ENCODE results near the gene TEKTIP1. TPM values are rescaled to one million over a fixed set of nuclear protein-coding genes. Genes with fewer than 3 reads are reported as not detected.

Gene TEKTIP1
- total and polyA plus RNA-seq, 2 of the 4 experiments (the other 2 are of a cell fraction): not detected

GRCh38 chr19:3543150-3544057 is 4.4 kb downstream of the TEKTIP1 start:
- Histone ChIP-seq H3K23ac (ENCODE audit: low read depth, low read length) (no peak overlapping the region), H3K79me1 (ENCODE audit: low read depth in 1 of 2, low read length in 2 of 2) (peaks cover 6 to 25% of the 10 kb centered on the region in 2 experiments; a peak in 3 of 4 replicates), H2AK5ac (ENCODE audit: low read depth, low read length) (no peak overlapping the region), H4K5ac (ENCODE audit: low read depth, low read length) (no peak overlapping the region), H3K4me3 (ENCODE audit: insufficient read depth, low read depth, low read length) (no peak overlapping the region), H3K9ac (ENCODE audit: low read depth, low read length) (no peak overlapping the region), H2BK5ac (ENCODE audit: low read depth, low read length, poor library complexity, severe bottlenecking) (no peak overlapping the region), H3K18ac (ENCODE audit: low read depth, low read length) (no peak overlapping the region), H3K27ac (ENCODE audit: insufficient read depth, low read length) (no peak overlapping the region), H2AK9ac (replicated peaks; ENCODE audit: low read depth, low read length, poor library complexity) (no peak overlapping the region), H4K8ac (ENCODE audit: low read depth in 2 of 2, low read length in 2 of 2) (no peak overlapping the region), H2AFZ (replicated peaks; ENCODE audit: low read length, poor library complexity) (no peak overlapping the region), H3K36me3 (ENCODE audit: control insufficient read depth, insufficient read depth, low read length) (peaks cover 28% of the 10 kb centered on the region), H3K9me1 (ENCODE audit: insufficient read depth, low read length) (no peaks in the 10 kb centered on the region), H3K14ac (replicated peaks; ENCODE audit: low read depth, low read length) (no peak overlapping the region), H3K9me3 (ENCODE audit: control insufficient read depth, insufficient read depth, low read length) (no peaks in the 10 kb centered on the region), H2BK20ac (ENCODE audit: low read depth, low read length) (no peak overlapping the region), H4K91ac (ENCODE audit: insufficient read depth, low read depth, low read length) (no peak overlapping the region), H2BK15ac (ENCODE audit: low read depth, low read length) (no peak overlapping the region), H3K4ac (ENCODE audit: low read depth, low read length) (no peak overlapping the region), H3K27me3 (ENCODE audit: control insufficient read depth, insufficient read depth, low read length) (no peaks in the 10 kb centered on the region), H4K20me1 (ENCODE audit: insufficient read depth, low read length) (peaks cover 36% of the 10 kb centered on the region), H3K56ac (ENCODE audit: extremely low read depth, insufficient read depth, low read length) (no peak overlapping the region), H2BK120ac (ENCODE audit: low read depth, low read length) (no peak overlapping the region), H3K4me2 (ENCODE audit: low read depth, low read length) (no peak overlapping the region), H3K4me1 (ENCODE audit: control insufficient read depth, insufficient read depth, low read length) (no peaks in the 10 kb centered on the region)
- no peak for ATAC-seq (ENCODE audit: low read depth)
- DNase-seq: no peak
- 87% methylated on average over 18 of the region's 47 CpGs; no CpG with 5 or more reads in 1 of the 2 experiments for WGBS, 2 experiments (ENCODE audit: extremely low coverage in 2 of 2, insufficient read length in 1 of 2)
- in situ Hi-C loops (cut with MboI; ENCODE audit: low sequenced_read_pairs): no loop called here
- ChIA-PET POLR2A (ENCODE audit: unreplicated experiment) (no interaction called here), CTCF (no interaction called here)
- intact Hi-C loops (cut with micrococcal nuclease): no loop called here
- dilution Hi-C loops (cut with HindIII; ENCODE audit: low sequenced_read_pairs, unreplicated experiment): no loop called here
- BruUV-seq (replicated peaks): no TSS peak
- TF ChIP-seq BHLHE40 (IDR thresholded peaks at IDR 0.05; ENCODE audit: low read depth, low read length): no peak
- no peak for TF ChIP-seq FOS (IDR thresholded peaks at IDR 0.05; ENCODE audit: low read depth, low read length)
- TF ChIP-seq, protein P1, sequence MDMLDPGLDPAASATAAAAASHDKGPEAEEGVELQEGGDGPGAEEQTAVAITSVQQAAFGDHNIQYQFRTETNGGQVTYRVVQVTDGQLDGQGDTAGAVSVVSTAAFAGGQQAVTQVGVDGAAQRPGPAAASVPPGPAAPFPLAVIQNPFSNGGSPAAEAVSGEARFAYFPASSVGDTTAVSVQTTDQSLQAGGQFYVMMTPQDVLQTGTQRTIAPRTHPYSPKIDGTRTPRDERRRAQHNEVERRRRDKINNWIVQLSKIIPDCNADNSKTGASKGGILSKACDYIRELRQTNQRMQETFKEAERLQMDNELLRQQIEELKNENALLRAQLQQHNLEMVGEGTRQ (IDR thresholded peaks at IDR 0.05; ENCODE audit: low read depth, low read length): no peak
- TF ChIP-seq NFE2L2 (IDR thresholded peaks at IDR 0.05; ENCODE audit: low read depth, low read length): no peak
- TF ChIP-seq CTCF (conservative IDR thresholded peaks at IDR 0.05; ENCODE audit: low read depth, low read length): no peak
- no peak for TF ChIP-seq SMC3 (IDR thresholded peaks at IDR 0.05; ENCODE audit: low read depth, low read length)
- no peak for TF ChIP-seq MXI1 (IDR thresholded peaks at IDR 0.05; ENCODE audit: borderline replicate concordance, low read depth, low read length)
- TF ChIP-seq CHD1 (IDR thresholded peaks at IDR 0.05; ENCODE audit: low read depth, low read length): no peak
- TF ChIP-seq MAZ (IDR thresholded peaks at IDR 0.05; ENCODE audit: borderline replicate concordance, low read depth, low read length): no peak
- no peak for TF ChIP-seq RAD21 (IDR thresholded peaks at IDR 0.05; ENCODE audit: low read length)
- TF ChIP-seq RFX5 (IDR thresholded peaks at IDR 0.05; ENCODE audit: low read depth, low read length): no peak
- TF ChIP-seq MAFK (IDR thresholded peaks at IDR 0.05; ENCODE audit: low read depth, low read length): no peak
- no peak for TF ChIP-seq CEBPB (IDR thresholded peaks at IDR 0.05; ENCODE audit: low read depth, low read length)
- TF ChIP-seq, protein P2, sequence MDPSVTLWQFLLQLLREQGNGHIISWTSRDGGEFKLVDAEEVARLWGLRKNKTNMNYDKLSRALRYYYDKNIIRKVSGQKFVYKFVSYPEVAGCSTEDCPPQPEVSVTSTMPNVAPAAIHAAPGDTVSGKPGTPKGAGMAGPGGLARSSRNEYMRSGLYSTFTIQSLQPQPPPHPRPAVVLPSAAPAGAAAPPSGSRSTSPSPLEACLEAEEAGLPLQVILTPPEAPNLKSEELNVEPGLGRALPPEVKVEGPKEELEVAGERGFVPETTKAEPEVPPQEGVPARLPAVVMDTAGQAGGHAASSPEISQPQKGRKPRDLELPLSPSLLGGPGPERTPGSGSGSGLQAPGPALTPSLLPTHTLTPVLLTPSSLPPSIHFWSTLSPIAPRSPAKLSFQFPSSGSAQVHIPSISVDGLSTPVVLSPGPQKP (IDR thresholded peaks at IDR 0.05; ENCODE audit: borderline replicate concordance, low read depth, low read length): no peak

Measured in IMR-90 (cell line).